Natural killer cell (primary cell): ENCODE data around the gene CTRB1. TPM values are rescaled to one million over a fixed set of nuclear protein-coding genes. Genes with fewer than 3 reads are reported as not detected.
"Not testable (repeated sequence)": the region's sequence is repeated elsewhere in the genome, so short reads cannot be mapped to it uniquely, and the experiment has no call there.

Source experiments
- ATAC-seq, 3 donors: fragments of 150-1000 bp in 2 of 3; fragments of 200-7000 bp in 1 of 3; cut with Tn5 transposase; 1 replicate in 1 of 3; 2 replicates in 2 of 3; pipeline ENCODE4 v1.10.0; 2021; ENCODE audit warnings: mild to moderate bottlenecking in 2 of 3, moderate library complexity in 2 of 3
- DNase-seq, 2 donors: peaks; one replicate each; pipeline versions ENCODE4 v3.0.0 to v3.0.0-alpha.2; 2013 to 2021; ENCODE audit warnings: mixed read lengths in 1 of 2
- H3K27ac ChIP-seq: one replicate; pipeline ENCODE4 v1.5.1; 2013; ENCODE audit warnings: mild to moderate bottlenecking, low read length
- H3K27me3 ChIP-seq: one replicate; pipeline ENCODE4 v1.6.1; 2013; ENCODE audit warnings: low read length; ENCODE audit not compliant: control insufficient read depth, insufficient read depth
- H3K36me3 ChIP-seq: one replicate; pipeline ENCODE4 v1.6.1; 2013; ENCODE audit warnings: low read length; ENCODE audit not compliant: control insufficient read depth, insufficient read depth
- H3K4me1 ChIP-seq: one replicate; pipeline ENCODE4 v1.6.1; 2013; ENCODE audit warnings: low read length; ENCODE audit not compliant: control insufficient read depth, insufficient read depth
- H3K4me3 ChIP-seq: one replicate; pipeline ENCODE4 v1.5.1; 2013; ENCODE audit warnings: low read length
- H3K9me3 ChIP-seq: one replicate; pipeline ENCODE4 v1.6.1; 2013; ENCODE audit warnings: low read length; ENCODE audit not compliant: control insufficient read depth, insufficient read depth
- H3K27ac Mint-ChIP-seq, 2 donors: one replicate each; pipeline ENCODE4 v1.8.0; 2022; ENCODE audit warnings: mild to moderate bottlenecking in 2 of 2, mixed read lengths in 2 of 2, moderate library complexity in 1 of 2
- H3K27me3 Mint-ChIP-seq, 2 donors: one replicate each; pipeline ENCODE4 v1.8.0; 2022; ENCODE audit warnings: low read depth in 2 of 2, mixed read lengths in 2 of 2
- H3K36me3 Mint-ChIP-seq: one replicate; pipeline ENCODE4 v1.8.0; 2022; ENCODE audit warnings: mixed read lengths
- H3K4me1 Mint-ChIP-seq, 2 donors: one replicate each; pipeline ENCODE4 v1.8.0; 2022; ENCODE audit warnings: mixed read lengths in 2 of 2
- H3K4me3 Mint-ChIP-seq: one replicate; pipeline ENCODE4 v1.8.0; 2022; ENCODE audit warnings: mild to moderate bottlenecking, moderate library complexity, mixed read lengths
- H3K9me3 Mint-ChIP-seq, 2 donors: one replicate each; pipeline ENCODE4 v1.8.0; 2022; ENCODE audit warnings: mixed read lengths in 2 of 2
- CTCF ChIP-seq: fragments of 200-600 bp; IDR thresholded peaks from one replicate; pipeline ENCODE4 v1.8.0; 2022; ENCODE audit warnings: antibody characterized with exemption
- WGBS: methylation state at CpG from one replicate; pipeline ENCODE4 v1.1.7; 2013; ENCODE audit warnings: missing lambda C conversion rate; ENCODE audit not compliant: insufficient coverage; 5-methylcytosine and 5-hydroxymethylcytosine counted together
- intact Hi-C: fragments of 100-400 bp; cut with micrococcal nuclease; formaldehyde crosslinking; loops from one replicate; pipeline ENCODE4 v1.14.2; 2022
- total RNA-seq, 4 donors: library from RNA; stranded (reverse); fragments of 120-200 nt in 1 of 4; gene quantifications; one replicate each; pipeline versions ENCODE4 v1.2.3 to v1.2.4, GENCODE V29; 2013 to 2022

CTRB1 gene
- total RNA-seq, 3 donors from 2014 or later (not counting 1 experiment from before 2014, with no cell fraction given): not detected

DNA sequence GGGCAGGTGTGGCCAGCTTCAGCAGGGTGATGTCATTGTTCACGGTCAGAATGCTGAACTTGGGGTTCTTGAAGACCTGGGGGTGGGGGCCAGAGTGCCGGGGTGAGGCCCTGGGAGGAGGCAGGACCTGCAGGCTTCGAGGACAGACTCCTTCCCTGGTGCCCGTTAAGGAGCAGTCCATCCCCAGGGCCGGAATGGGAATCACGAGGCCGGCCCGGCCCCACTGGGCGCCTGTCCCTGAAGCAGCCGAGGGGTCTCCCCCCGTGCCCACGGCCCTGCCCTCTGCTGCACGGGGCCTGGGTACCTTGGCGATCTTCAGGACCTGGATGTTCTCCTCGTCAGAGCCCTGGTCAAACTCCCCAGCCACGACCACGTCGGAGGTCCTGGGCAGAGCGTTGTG lies 13.3 kb upstream of the CTRB1 start:
- no CpG with 5 or more reads among the region's 19 CpGs for WGBS
- H3K9me3 Mint-ChIP-seq, H3K36me3 Mint-ChIP-seq, H3K27me3 ChIP-seq, H3K36me3 ChIP-seq, H3K4me3 ChIP-seq, H3K4me1 ChIP-seq, H3K27ac ChIP-seq, DNase-seq, intact Hi-C loops, H3K4me3 Mint-ChIP-seq, ATAC-seq, H3K27ac Mint-ChIP-seq, H3K4me1 Mint-ChIP-seq, H3K9me3 ChIP-seq: not testable (repeated sequence)
- H3K27me3 Mint-ChIP-seq: peaks cover 5 to 14% of the 10 kb centered on the region in 2 donors

DNA sequence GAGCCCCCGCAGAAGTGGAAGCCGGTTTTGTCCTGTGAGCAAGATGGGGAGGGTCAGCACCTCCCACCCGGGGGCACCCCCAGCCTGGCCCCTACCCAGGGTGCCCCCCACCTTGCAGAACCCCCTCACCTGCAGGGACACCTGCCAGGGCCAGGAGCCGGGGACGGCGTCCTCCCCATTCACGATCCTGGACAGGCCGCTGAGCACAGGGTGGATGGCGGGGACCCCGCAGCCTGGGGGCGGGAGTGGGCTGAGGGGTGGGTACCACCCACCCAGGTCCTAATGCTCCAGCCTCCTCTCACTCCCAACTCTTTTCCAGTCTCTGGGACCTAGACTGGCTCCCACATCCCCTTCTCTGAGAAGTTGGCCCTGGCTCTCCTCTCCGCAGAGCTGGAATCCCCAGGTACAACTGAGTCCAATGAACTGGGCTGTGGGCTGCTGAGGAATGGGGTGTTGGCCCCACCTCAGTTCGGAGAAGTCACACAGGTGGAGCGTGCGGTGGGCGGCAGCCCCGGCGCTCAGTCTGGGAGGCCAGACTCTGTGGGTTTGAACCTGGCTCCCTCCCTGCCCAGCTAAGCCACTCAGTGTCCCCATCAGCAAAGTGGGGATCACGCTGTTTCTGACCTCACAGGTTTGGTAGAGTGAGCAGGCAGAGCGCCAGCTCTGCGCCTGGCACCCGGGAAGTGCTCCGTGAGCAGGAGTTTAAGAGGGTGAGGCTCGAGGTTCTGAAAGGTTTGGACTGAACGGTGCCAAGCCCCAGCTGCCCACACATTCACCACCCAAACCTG lies 12.6 kb upstream of the CTRB1 start:
- not testable (repeated sequence) for H3K36me3 Mint-ChIP-seq, H3K9me3 Mint-ChIP-seq, H3K4me3 Mint-ChIP-seq, H3K27me3 Mint-ChIP-seq, H3K9me3 ChIP-seq, H3K4me1 ChIP-seq, H3K27ac ChIP-seq, H3K27ac Mint-ChIP-seq, H3K4me3 ChIP-seq, H3K27me3 ChIP-seq, ATAC-seq, H3K4me1 Mint-ChIP-seq, H3K36me3 ChIP-seq, DNase-seq
- intact Hi-C loops: loop anchor here (2.0 kb wide), 1 partner anchor 19 kb away; no protein-coding TSS in a partner anchor
- 83% methylated on average over 19 of the region's 25 CpGs for WGBS

- no peaks in the 10 kb centered on the region for H3K4me1 Mint-ChIP-seq
- no peaks in the 10 kb centered on the region for H3K9me3 Mint-ChIP-seq
- Histone ChIP-seq H3K9me3 (no peaks in the 10 kb centered on the region), H3K4me1 (no peaks in the 10 kb centered on the region), H3K4me3 (no peak within 1 kb of the TSS), H3K27ac (no peak within 1 kb of the TSS), H3K36me3 (no peaks in the 10 kb centered on the region), H3K27me3 (no peaks in the 10 kb centered on the region)
- intact Hi-C loops: loop anchor here (2.0 kb wide), 1 partner anchor 18 kb away; no protein-coding TSS in a partner anchor
- no peak within 1 kb of the TSS for H3K4me3 Mint-ChIP-seq
- WGBS: 87% methylated on average over 20 of the region's 24 CpGs
- no peak for TF ChIP-seq CTCF
- ATAC-seq: no peak
- H3K27ac Mint-ChIP-seq: no peak within 1 kb of the TSS
- no peak for DNase-seq
- H3K36me3 Mint-ChIP-seq: no peaks in the 10 kb centered on the region
- H3K27me3 Mint-ChIP-seq: peaks cover 2 to 6% of the 10 kb centered on the region in 2 donors
Observed at GRCh38 chr16:75206749-75207451, 11.9 kb upstream of the CTRB1 start, which contains the start of gene CTRB2. TSS of gene CTRB2 (minus strand) at chr16:75207161. CDS start at chr16:75207141, 20 bp downstream.

DNA sequence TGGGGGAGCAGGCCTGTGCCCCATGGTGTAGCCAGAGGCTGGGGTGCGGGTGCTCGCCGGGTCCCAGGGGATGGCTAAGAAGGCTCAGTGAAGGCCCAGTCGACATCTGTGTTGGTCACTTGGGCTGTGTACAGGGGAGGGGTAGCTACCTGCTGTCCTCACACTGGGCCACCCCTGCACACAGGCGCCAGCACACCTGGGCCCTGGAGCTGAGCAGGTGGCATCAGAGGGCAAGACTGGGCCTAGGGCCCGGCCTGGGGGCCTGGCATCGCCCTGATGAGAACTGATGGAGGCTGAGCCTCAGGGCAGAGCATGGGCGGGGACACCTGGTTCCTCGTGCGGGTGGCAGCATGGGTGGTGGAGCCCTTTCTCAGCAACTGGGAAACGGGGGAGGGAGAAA lies 11.0 kb upstream of the CTRB1 start:
- H3K27me3 ChIP-seq: no peaks in the 10 kb centered on the region
- no peaks in the 10 kb centered on the region for H3K4me1 Mint-ChIP-seq
- no peak for TF ChIP-seq CTCF
- H3K27me3 Mint-ChIP-seq: peaks cover 2 to 6% of the 10 kb centered on the region in 2 donors
- H3K4me1 ChIP-seq: no peaks in the 10 kb centered on the region
- no peak overlapping the region for H3K4me3 ChIP-seq
- intact Hi-C loops: loop anchor here (2.0 kb wide), 1 partner anchor 17 kb away; no protein-coding TSS in a partner anchor
- H3K9me3 ChIP-seq: no peaks in the 10 kb centered on the region
- DNase-seq: no peak
- no peak overlapping the region for H3K27ac ChIP-seq
- 76% methylated on average over 11 of the region's 11 CpGs for whole genome bisulfite sequencing
- no peak overlapping the region for H3K27ac Mint-ChIP-seq
- no peak overlapping the region for H3K4me3 Mint-ChIP-seq
- H3K36me3 Mint-ChIP-seq: no peaks in the 10 kb centered on the region
- H3K36me3 ChIP-seq: no peaks in the 10 kb centered on the region
- ATAC-seq: no peak
- H3K9me3 Mint-ChIP-seq: no peaks in the 10 kb centered on the region
